Measurements from ENCODE around the gene MAN1A2.

MAN1A2 gene

DNA sequence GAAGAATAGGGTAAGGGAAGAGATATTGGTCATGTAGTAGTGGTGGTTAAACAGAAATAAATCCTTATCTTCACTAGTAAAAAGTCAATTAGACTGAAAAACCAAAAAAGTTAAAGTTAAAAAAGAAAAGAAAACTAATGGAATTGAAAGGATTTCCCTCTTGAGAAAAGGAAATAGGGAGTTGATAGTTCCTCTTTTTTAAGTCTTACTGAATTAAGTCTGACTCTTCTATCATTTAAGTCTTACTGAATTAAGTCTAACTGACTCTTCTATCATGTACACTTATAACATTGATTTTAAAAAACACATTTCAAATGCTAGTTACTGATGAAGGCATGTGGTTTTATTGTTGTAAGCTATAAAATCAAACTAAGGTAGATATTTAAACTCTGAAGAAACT, 189.1 kb downstream of the MAN1A2 start:
- ChIA-PET CTCF (interaction anchor here (0.6 to 1.6 kb wide), 3 partner anchors 9 to 339 kb away, joined by 5 to 8 read pairs (median 5); no protein-coding TSS in a partner anchor), POLR2A (no interaction called here)
- Histone ChIP-seq H3K4me1 (ENCODE audit: control insufficient read depth, insufficient read depth, low read length) (no peaks in the 10 kb centered on the region), H3K27ac (ENCODE audit: extremely low read depth, low read depth, low read length) (no peak overlapping the region), H3K9me3 (ENCODE audit: control insufficient read depth, insufficient read depth, low read depth, low read length) (no peaks in the 10 kb centered on the region), H3K36me3 (ENCODE audit: control insufficient read depth in 2 of 2, insufficient read depth in 1 of 2, low read length in 2 of 2) (no peaks in the 10 kb centered on the region), H3K4me3 (ENCODE audit: low read depth, low read length) (no peak overlapping the region)
- no peak for TF ChIP-seq YY2 (tag by site-specific recombination; IDR thresholded peaks at IDR 0.05)
- TF ChIP-seq PATZ1 (tag by site-specific recombination; IDR thresholded peaks at IDR 0.05), result no peak
- TF ChIP-seq, protein P1, sequence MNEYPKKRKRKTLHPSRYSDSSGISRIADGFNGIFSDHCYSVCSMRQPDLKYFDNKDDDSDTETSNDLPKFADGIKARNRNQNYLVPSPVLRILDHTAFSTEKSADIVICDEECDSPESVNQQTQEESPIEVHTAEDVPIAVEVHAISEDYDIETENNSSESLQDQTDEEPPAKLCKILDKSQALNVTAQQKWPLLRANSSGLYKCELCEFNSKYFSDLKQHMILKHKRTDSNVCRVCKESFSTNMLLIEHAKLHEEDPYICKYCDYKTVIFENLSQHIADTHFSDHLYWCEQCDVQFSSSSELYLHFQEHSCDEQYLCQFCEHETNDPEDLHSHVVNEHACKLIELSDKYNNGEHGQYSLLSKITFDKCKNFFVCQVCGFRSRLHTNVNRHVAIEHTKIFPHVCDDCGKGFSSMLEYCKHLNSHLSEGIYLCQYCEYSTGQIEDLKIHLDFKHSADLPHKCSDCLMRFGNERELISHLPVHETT (tag by site-specific recombination; IDR thresholded peaks at IDR 0.05), result no peak
- no peak for TF ChIP-seq SALL2 (tag by site-specific recombination; IDR thresholded peaks at IDR 0.05; ENCODE audit: borderline replicate concordance)
- no peak for TF ChIP-seq ZNF174 (tag by site-specific recombination; IDR thresholded peaks at IDR 0.05)
- no peak for TF ChIP-seq ZNF510 (tag by site-specific recombination; IDR thresholded peaks at IDR 0.05; ENCODE audit: insufficient replicate concordance)
- TF ChIP-seq, protein P2, sequence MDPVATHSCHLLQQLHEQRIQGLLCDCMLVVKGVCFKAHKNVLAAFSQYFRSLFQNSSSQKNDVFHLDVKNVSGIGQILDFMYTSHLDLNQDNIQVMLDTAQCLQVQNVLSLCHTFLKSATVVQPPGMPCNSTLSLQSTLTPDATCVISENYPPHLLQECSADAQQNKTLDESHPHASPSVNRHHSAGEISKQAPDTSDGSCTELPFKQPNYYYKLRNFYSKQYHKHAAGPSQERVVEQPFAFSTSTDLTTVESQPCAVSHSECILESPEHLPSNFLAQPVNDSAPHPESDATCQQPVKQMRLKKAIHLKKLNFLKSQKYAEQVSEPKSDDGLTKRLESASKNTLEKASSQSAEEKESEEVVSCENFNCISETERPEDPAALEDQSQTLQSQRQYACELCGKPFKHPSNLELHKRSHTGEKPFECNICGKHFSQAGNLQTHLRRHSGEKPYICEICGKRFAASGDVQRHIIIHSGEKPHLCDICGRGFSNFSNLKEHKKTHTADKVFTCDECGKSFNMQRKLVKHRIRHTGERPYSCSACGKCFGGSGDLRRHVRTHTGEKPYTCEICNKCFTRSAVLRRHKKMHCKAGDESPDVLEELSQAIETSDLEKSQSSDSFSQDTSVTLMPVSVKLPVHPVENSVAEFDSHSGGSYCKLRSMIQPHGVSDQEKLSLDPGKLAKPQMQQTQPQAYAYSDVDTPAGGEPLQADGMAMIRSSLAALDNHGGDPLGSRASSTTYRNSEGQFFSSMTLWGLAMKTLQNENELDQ (tag by site-specific recombination; IDR thresholded peaks at IDR 0.05; ENCODE audit: low read depth), result no peak
- no peak for TF ChIP-seq ZNF10 (tag by site-specific recombination; IDR thresholded peaks at IDR 0.05)
- TF ChIP-seq ZNF561 (tag by site-specific recombination; IDR thresholded peaks at IDR 0.05; ENCODE audit: borderline replicate concordance), result no peak
- TF ChIP-seq ZNF610 (tag by site-specific recombination; IDR thresholded peaks at IDR 0.05; ENCODE audit: borderline replicate concordance), result no peak
- TF ChIP-seq ZNF366 (tag by site-specific recombination; conservative IDR thresholded peaks at IDR 0.05), result no peak
- TF ChIP-seq ZNF596 (tag by site-specific recombination; IDR thresholded peaks at IDR 0.05), result no peak
- TF ChIP-seq ZNF521 (tag by site-specific recombination; IDR thresholded peaks at IDR 0.05), result no peak
- no peak for TF ChIP-seq AEBP2 (tag by site-specific recombination; IDR thresholded peaks at IDR 0.05; ENCODE audit: borderline replicate concordance)

DNA sequence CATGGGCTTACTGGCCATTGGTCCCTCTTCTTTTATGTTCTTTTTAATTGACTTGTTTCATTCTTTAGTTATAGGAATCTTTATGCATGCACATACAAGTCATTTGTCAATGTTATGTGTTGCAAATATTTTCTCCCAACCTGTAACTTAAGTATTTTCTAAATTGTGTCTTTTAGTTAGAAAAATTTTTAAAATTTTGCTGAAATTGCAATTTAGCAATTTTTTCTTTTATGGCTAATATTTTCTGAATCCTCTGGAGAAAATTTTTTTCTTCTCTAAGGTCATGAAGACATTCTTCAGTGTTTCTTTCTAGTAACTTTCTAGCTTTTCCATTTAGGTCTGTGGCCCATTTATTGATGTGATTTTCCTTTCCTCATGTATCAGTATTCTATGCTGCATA, 189.7 kb downstream of the MAN1A2 start:
- Histone ChIP-seq H3K36me3 (ENCODE audit: control insufficient read depth in 2 of 2, insufficient read depth in 1 of 2, low read length in 2 of 2) (no peaks in the 10 kb centered on the region), H3K9me3 (ENCODE audit: control insufficient read depth, insufficient read depth, low read depth, low read length) (no peaks in the 10 kb centered on the region), H3K4me1 (ENCODE audit: control insufficient read depth, insufficient read depth, low read length) (no peaks in the 10 kb centered on the region), H3K27ac (ENCODE audit: extremely low read depth, low read depth, low read length) (no peak overlapping the region), H3K4me3 (ENCODE audit: low read depth, low read length) (no peak overlapping the region)
- POLR2A ChIA-PET, result no interaction called here
- CTCF ChIA-PET, result interaction anchor here (0.6 to 1.6 kb wide), 3 partner anchors 22 to 1746 kb away, joined by 3 to 8 read pairs (median 5); no protein-coding TSS in a partner anchor
- TF ChIP-seq, protein P3, sequence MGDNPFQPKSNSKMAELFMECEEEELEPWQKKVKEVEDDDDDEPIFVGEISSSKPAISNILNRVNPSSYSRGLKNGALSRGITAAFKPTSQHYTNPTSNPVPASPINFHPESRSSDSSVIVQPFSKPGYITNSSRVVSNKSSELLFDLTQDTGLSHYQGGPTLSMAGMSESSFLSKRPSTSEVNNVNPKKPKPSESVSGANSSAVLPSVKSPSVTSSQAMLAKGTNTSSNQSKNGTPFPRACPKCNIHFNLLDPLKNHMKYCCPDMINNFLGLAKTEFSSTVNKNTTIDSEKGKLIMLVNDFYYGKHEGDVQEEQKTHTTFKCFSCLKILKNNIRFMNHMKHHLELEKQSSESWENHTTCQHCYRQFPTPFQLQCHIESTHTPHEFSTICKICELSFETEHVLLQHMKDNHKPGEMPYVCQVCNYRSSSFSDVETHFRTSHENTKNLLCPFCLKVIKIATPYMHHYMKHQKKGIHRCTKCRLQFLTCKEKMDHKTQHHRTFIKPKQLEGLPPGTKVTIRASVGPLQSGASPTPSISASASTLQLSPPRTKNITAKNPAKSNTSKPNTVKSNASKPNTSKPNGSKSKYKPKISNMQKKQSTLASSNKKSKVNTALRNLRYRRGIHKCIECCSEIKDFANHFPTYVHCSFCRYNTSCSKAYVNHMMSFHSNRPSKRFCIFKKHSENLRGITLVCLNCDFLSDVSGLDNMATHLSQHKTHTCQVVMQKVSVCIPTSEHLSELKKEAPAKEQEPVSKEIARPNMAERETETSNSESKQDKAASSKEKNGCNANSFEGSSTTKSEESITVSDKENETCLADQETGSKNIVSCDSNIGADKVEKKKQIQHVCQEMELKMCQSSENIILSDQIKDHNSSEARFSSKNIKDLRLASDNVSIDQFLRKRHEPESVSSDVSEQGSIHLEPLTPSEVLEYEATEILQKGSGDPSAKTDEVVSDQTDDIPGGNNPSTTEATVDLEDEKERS (tag by site-specific recombination; IDR thresholded peaks at IDR 0.05), result no peak
- TF ChIP-seq BCL11A (tag by site-specific recombination; IDR thresholded peaks at IDR 0.05; ENCODE audit: low read depth) (no peak), TCF7L2 (IDR thresholded peaks at IDR 0.05; ENCODE audit: borderline replicate concordance, low read depth, low read length) (no peak), ZNF302 (tag by site-specific recombination; IDR thresholded peaks at IDR 0.05; ENCODE audit: low read depth) (no peak), ZNF138 (tag by site-specific recombination; IDR thresholded peaks at IDR 0.05; ENCODE audit: borderline replicate concordance) (no peak), KLF9 (tag by site-specific recombination; IDR thresholded peaks at IDR 0.05; ENCODE audit: low read depth) (no peak), ZNF223 (tag by site-specific recombination; IDR thresholded peaks at IDR 0.05) (no peak)
- TF ChIP-seq, protein P4, sequence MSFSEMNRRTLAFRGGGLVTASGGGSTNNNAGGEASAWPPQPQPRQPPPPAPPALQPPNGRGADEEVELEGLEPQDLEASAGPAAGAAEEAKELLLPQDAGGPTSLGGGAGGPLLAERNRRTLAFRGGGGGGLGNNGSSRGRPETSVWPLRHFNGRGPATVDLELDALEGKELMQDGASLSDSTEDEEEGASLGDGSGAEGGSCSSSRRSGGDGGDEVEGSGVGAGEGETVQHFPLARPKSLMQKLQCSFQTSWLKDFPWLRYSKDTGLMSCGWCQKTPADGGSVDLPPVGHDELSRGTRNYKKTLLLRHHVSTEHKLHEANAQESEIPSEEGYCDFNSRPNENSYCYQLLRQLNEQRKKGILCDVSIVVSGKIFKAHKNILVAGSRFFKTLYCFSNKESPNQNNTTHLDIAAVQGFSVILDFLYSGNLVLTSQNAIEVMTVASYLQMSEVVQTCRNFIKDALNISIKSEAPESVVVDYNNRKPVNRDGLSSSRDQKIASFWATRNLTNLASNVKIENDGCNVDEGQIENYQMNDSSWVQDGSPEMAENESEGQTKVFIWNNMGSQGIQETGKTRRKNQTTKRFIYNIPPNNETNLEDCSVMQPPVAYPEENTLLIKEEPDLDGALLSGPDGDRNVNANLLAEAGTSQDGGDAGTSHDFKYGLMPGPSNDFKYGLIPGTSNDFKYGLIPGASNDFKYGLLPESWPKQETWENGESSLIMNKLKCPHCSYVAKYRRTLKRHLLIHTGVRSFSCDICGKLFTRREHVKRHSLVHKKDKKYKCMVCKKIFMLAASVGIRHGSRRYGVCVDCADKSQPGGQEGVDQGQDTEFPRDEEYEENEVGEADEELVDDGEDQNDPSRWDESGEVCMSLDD (tag by site-specific recombination; IDR thresholded peaks at IDR 0.05), result no peak
